Stimulated activated CD4-positive, alpha-beta T cell treated with anti-CD3 and anti-CD28 coated beads, Interleukin-4, amount 100 ng/mL, for 1 hour (primary cell): ENCODE data around the gene PRKAG2.
A peak's percentile ranks its signal among the peaks of the same experiment; 100 is the strongest.
"Not testable (repeated sequence)": the region's sequence is repeated elsewhere in the genome, so short reads cannot be mapped to it uniquely, and the experiment has no call there.

Source experiments
- DNase-seq: peaks from one replicate; pipeline ENCODE4 v3.0.0-alpha.2; 2020

Gene PRKAG2

DNA sequence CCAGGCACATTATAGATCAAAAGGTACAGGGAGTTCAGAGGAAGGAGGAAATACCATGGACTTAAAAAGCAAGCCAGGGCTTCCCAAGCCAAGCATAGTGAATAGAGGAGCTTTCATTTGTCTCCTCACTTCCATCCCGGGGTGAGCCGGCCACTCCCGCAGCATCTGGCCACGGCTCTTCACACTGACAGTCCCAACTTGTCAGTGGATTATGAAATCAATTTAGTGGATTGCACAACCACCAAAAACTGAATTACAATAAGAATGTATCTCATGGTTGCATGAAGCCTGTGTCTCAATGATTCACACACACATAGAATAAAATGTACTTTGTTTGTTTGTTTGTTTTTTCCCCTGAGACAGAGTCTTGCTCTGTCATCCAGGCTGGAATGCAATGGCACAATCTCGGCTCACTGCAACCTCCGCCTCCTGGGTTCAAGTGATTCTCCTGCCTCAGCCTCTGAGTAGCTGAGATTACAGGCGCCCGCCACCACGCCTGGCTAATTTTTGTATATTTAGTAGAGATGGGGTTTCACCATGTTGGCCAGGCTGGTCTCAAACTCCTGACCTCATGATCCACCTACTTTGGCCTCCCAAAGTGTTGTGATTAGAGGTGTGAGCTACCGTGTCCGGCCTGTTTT, 79.1 kb downstream of the PRKAG2 start:
- not testable (repeated sequence) for DNase-seq

DNA sequence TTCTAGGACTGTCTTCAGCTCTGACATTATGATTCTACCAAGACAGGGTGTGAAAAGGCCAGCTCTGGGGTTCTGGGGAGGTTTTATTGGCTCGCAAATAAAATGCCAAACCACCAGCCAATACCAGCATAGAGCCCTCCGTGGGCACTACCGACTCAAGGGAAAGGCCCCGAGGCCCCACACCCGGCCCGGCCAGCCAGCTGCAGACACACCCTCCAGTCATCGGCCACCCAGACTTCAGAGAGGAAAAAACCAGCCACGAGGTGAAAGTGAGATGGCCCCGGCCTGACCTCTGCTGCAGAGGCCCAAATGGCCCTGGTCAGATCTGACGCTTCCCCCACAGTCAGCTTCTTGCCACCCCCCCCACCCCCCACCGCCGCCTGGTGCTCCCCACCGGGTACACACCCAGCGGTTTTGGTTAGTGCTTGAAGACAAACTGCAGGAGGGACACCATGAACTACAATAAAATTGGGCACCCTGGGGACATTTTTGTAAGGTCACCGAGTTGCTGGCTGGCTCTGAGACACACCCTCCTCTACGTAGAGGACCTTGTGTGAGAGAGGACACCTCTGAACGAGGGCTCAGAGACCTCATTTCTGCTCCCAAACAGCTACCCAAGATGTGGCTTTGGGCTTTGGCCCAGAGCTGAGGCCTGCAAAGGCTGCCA, 79.9 kb downstream of the PRKAG2 start:
- no peak for DNase-seq

DNA sequence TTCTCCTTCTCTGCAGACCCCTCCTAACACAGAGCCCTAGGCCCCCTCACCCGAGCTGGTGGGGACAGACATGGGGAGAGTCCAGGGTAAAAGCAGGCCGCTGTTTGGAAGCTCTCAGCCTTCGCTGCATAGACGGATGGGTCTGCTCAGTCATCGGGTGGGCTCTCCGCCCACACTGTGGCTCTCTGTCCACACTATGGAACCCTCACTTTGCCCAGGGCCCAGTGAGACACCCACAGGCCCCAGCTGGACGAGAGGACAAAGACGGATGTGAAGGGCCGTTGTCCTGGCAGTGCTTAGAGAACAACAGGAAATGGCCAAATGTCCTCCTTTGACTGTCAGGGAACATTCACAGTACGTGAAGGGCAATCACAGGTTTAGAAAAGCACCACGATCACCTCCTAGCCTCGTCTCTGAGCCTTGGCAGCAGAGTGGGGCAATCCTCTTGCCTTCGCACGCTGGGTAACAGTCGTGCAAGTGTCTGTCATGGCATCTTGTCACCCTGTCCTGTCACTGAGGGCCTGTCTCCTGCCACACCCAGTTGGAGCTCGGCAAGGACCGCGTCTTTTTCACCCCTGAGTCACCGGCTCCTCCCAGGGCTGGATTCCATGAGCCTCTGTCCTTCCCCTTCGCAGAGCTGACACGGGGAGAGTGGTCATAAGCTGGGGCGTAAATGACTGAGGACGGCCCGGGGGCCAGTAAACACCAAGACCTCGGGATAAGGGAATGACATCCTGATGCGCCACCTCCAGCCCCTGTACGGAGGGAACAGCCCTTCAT, 80.6 kb downstream of the PRKAG2 start:
- DNase-seq: no peak

DNA sequence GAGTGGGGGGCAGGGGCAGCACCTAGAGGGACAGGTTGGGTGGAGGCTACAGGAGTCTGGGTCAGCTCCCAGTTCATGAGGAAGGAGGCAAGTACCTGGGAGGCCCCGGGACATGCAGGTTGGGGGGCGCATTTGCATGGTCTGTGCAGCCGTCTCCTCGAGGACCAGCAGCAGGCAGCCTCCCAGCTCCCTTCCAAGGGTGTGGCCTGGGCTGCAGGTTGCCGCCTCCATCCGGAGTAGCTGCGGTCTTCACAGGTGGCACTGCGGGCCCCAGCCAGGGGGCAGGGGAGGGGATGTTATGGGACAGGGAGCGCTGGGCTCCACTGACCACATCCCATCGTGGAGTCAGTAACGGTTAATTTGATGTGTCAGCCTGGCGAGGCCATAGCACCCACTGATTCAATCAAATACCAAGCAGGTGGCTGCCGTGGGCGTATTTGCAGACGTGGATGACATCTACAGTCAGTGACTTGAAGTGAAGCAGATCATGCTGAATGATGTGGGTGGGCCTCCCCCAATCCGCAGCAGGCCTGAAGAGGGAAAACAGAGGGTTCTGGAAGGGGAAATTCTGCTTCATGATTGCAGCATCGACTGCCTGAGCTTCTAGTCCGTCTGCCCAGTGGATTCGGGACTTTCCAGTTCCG, 81.6 kb downstream of the PRKAG2 start:
- DNase-seq: peak; percentile 76

DNA sequence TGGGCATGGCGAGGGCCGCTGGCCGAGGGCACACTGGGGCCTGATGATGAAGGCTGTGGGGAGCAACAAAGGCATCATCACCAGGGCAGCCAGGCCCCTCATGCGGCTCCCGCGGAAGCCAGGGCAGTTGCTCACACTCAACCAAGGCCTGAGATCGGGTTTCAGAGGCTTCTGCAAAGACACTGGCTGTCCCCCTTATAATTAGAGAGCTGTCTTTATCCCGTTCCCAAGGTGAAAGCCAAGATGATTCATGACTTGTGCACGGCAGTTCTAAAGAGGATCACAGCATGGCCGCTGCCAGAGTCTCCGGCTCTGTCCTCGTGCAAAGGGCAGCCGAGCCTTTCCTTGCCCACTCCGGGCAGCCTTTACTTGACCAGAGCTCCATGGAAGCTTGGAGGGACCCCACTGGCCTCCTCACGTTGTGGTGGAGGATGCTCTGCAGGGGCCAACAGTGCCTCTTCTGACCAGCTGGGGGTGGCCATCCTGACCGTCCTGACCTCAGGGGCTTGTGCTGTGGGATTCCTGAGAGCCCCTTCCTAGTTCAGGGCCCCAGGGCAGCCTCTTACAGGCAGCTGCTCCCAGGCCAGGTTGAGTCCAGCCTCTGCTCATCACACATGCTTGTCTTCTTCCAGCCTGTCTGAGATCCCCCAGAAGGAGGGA, 82.3 kb downstream of the PRKAG2 start:
- no peak for DNase-seq

DNA sequence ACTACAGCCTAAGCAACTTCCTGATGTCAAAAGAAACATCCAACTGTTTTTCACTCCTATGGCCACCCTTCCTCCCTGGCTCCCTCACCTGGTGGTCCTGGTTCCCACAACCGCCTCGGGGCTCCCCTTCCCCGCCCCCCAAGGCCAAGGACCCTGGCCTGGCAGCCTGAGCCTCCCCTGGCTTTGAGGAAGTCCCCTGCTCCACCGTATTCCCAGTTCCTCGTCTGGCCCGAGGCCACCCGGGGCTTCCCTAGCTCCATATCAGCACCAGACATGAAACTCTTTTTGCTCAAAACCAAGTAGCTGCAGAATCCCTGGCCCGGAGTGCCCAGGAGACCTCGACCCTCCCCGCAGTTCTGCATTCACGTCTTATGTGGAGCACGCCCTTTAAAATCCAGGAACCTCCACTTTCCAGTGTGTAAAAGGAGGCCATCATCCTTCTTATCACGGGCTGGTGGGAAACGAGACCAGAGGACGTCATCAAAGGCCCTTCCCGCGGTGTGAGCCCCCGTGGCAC, 82.9 kb downstream of the PRKAG2 start:
- no peak for DNase-seq

DNA sequence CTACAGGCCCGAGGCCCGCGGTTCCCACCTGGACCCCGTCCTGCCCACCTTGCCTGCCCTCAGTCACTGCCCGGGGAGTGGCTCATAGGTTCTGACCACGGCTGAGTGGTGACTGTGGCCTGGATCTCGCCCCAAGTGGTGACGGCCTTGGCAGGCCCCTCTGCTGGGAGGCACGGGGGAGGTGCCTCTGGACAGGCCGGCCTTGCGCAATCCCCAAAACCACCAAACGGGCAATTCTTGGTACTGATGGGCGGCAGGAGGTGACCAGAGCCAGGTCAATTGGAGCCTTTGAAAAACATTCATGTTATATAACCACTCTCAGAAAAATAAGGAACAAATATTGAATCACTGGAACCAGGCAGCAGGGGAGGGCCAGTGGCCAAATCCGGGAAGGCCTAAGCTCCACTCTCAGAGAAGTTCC, 83.4 kb downstream of the PRKAG2 start:
- DNase-seq: no peak

DNA sequence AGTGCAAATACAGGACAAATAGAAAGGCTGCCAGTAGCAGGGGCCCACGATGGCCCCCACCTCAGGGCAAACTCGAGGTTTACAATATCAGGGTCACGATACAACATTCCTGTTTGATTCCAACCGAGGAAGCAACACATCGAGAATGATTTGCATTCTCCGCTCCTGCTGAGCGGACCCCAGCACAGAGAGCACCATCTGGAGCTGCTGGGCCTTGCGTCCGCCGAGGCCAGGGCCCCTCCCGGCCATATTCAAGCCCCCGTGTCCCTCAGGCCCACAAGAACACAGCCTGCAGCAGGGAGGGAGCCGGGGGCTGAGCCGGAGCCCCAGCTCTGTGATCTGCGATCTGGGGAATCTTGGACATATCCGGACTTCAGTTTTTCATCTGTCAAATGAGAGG, 84.3 kb downstream of the PRKAG2 start:
- DNase-seq: no peak

DNA sequence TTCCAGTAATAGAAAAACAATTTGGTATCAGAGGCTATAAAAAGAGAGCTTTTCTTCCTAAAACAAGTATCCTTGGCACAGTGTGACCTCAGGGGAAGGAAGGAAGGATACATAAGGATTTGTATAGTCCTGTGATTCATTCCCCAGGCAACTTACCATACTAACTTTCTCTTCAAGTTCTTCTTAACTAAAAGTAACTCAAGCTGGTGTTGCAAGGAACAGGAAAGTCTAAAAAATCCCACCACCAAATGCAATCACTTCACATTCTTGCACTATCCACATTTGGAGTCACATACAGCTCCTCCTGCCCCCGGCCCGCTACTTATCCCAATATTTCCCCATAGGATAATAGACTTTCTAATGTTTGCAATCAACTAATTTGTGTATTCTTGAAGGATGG, 84.8 kb downstream of the PRKAG2 start:
- no peak for DNase-seq

DNA sequence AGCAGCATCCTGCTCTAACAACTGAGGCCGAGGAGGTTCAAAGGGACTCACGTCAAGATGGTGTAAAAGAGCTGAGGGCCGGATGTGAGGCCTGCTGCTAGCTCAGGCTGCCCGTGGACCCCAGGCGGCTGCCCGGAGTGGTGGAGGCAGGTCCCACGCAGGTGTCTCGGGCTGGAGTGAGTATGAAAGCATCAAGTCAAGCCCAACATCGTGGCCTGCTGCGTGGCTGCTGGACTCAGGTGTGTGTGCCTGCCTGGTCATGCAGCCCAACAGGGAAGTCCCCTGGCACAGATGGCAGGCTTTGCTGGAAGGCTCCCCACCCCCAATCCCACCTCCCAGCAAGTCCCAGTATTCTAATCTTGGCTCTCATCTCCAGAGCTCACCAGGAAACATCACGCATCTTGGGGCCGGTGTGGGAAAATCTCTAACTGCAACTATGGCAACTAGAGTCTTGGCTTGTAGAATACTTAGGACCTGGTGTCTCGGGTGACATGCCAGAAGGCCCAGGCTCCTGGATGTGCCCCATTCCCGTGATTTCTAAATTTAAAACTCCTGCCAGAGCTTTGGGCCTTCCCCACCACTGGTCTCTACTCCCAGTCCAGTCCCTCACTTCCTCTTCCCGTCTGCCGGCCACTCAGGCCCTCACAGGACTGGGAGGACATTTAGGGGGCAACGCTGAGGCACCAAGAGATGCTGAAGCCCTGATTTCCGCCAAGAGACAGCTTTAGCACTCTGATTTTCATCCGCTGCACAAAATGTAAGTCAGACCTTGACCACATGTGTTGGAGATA, 85.9 kb downstream of the PRKAG2 start:
- DNase-seq: no peak

DNA sequence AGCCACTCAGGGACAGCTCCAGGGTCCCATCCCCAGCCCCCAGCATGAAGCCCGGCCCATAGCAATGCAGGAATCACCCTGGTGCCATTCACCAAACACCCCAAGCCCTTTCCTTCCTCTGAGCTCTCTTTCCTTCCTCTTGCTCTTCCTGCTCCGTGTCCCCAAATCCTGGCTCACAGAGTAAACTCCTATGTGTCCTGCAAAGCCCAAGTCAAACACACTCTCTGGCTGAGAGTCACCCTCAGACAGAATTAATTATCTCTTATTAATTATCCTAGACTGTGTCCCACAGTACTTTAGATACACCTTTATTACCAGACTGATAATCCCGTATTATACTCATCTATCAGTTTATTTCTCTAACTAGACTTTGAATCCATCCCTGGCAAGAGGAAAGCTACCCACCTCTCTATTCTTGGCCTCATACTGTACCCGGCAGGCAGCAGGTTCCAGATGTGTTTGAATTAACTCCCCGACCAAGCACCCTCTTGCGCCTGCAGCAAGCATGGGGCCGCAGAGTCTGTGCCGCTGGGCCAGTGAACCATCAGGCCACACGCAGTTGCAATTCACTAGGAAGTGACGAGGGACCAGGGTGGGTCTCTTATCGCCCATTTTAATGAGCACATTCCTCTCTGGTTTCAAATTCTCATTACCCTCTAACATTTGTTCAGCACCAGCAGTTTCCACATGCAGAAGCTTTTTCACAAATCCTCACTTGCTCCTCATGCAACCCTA, 86.7 kb downstream of the PRKAG2 start:
- no peak for DNase-seq

DNA sequence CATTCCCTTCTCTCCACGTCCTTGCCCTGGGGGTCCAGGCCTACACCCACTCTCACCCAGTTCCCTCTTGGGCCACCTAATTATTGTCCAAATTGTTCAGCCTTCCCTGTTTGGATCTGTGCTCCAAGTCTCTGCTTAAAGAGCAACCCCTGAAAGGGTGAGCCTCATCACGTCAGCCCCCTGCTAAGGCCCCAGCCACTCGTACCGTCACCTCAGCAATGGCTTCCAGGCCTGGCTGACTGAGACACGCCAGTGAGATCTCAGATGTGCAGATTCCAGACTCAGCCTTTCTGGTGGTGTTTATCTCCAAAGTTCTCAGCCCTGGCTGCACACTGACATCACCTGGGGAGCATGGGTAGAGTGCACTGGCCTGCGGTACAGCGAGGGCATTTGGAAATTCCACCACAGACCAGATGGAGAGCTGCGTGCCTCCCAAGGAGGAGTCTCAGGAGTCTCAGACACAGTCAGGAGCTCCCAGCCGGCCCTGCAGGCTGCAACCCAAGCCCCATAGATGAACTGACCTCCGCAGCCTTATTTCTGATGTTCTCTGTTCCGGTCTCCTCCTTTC, 87.5 kb downstream of the PRKAG2 start:
- no peak for DNase-seq

DNA sequence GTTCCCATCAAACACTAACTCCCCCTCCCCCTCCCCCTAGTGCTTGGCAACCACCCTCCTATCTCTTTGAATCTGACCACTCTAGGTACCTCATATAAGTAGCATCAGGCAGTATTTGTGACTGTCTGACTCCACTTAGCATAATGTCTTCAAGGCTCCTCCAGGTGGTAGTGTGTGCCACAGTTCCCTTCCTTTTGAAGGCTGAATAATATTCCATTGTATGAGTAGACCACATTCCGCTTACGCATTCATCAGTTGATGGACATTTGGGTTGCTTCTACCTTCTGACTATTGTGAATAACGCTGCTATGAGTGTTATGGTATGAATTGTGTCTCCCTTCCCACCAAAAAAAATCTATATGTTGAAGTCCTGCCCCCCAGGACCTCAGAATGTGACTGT, 89.6 kb downstream of the PRKAG2 start:
- DNase-seq: no peak

DNA sequence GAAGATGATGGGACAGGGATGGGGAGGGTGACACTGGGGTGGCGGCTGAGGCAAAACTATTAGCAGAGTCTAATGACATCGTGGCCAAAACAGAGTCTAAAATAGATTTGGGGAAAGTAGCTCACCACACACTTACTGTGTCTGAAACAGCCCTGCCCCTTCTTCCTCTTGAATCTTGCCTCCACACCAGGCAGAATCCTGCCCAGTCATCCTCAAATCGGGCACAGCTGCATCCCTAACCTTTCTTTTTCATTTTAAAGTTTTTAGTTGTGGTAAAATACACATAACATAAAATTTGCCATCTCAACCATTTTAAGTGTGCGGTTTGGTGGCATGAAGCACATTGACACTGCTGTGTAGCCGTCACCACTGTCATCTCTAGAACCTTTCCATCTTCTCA, 90.0 kb downstream of the PRKAG2 start:
- no peak for DNase-seq

DNA sequence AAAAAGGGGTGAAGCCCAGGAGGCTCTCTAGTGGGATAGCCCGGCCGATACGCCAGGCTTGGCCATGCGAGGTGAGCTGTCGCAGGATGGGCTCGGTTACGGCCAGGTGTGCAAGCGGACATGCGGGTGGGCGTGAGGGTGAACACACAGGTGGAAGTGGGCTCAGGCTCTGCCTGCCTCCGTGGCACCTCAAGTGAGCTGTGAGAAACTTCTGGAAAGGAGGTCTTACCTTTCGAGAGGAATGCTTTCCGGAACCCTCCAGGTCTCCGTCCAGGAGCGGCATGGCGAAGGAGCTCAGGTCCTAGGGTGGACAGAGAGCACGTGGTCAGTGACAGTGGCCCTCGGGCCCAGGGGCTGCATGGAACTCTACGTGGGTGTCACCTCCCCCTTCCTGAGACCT, 90.7 kb downstream of the PRKAG2 start:
- DNase-seq: no peak

DNA sequence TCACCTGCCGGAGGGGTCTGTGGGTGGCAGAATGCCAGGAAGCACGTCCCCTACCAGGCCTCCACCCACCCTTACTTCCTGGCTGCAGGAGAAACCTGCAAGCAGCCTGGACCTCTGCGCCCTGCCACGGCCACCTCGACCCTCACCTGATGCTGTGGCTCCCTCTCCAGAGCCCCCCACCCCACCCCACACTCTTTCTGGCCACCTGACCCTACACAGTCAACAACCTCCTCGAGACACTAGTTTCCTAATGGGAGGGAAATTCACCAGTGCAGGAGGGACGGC, 91.3 kb downstream of the PRKAG2 start:
- DNase-seq: no peak

DNA sequence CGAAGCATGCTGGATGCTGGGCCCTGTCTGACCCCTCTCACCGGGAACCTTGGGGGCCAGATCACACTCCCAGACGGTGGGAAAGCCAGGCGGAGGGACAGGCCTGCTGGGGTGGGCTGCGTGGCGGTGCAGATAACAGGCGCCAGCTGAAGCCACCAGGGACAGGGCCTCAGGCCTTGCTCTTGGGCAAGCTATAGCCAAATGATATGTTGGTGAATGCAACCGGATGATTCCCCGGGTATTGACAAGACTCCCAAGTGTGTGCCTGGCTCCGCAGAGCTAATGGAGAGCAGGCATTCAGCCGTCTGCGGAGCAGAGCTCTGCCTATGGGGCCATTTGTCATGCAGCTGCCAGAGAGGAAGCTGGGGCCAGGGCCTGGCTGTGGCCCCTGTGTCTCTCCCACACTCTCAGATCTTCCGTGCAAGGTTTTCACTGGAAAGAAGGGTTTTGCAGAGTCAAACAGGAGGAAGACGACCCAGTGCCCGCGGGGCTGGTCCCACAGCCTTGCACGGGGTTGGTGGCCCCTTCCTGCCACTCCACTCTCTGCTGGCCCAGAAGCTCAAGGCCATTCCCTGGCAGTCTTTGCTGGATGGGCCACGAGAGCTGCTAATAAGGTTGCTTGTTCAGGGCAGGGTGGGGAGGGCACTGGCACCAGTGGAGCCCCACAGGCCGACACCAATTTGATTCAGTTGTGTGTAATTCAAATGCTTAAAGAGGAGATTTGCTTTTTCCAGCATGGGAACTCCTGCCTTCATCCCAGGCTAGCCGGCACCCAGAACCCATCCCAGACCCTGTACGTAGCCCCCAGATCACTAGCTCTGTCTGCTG, 91.8 kb downstream of the PRKAG2 start:
- no peak for DNase-seq

DNA sequence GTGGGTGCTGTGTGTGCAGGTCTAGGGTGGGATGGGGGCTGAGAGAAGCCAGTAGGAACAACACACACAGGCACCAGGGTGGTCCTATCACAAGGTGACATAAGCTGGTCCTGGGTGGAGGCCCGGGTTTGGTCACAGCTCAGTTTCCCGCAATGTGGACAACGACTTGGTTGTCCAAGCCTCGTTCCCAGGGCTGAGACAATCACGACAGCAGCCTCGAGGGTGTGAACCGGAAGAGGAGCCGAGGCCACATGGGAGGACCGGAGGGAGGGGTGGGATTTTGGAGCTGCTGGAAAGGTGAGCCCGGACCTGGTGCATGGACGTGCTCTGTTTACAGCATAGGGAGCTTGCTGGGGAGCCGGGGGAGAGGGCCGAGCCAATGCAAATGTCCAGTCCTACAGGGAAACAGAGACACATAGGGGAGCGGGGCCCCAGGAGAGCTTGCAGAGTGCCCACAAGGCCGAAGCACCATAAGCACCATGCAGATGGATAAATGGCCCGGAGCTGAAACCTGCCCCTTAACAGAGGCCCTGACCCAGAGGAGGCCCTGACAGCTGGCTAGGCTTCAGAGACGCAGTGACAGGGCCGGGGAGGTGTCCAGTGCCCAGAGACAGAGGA, 92.8 kb downstream of the PRKAG2 start:
- no peak for DNase-seq

DNA sequence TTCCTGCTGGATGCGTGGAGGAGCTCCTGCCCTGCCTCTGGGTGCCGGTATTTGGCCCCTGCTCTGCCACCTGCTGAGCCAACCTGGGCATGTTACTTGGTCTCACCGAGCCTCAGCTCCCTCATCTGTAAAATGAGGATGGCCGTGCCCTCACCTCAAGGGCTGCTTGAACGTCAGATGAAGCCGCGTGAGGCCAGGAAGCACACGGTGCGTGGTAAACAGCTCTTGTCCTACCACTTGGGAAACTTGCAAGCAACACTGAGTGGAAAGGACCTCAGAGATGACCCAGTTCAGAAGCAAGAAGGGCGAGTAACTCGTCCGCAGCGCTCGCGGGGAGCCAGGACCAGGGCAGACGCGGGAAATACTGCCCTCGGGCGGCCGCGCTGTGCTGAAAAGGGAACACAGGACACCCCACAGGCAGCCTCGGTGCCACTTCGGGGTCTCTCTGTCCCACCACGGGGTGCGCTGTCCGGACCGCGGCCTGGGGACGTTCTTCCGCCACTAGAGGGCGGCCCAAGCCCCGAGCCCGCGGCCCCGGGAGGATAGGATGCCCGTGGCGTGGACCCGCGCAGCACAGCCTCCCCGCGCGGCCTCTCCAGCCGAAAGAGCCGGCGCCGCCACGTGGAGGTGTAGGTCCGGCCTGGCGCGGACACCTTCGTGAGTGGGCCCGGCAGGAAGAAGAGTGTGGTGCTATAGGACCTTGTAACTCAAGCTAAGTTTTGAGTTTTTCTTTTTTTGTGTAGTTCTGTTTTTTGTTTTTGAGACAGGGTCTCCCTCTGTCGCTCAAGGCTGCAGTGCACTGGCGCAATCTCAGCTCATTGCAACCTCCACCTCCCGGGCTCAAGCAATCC, 94.1 kb downstream of the PRKAG2 start:
- peak; percentile 74 for DNase-seq
